Nephron progenitor cell (in vitro differentiated cells): ENCODE measurements around the gene ETV7.
A peak's percentile ranks its signal among the peaks of the same experiment; 100 is the strongest.

Source experiments
- DNase-seq: peaks from one replicate; pipeline ENCODE4 v3.0.0; 2021
- H3K27ac Mint-ChIP-seq: 2 replicates; pipeline ENCODE4 v1.8.0; 2021; ENCODE audit warnings: mild to moderate bottlenecking, moderate library complexity, mixed read lengths
- H3K27me3 Mint-ChIP-seq: 2 replicates; pipeline ENCODE4 v1.8.0; 2021; ENCODE audit warnings: mild to moderate bottlenecking, low read depth, mixed read lengths; ENCODE audit not compliant: poor library complexity
- H3K36me3 Mint-ChIP-seq: 2 replicates; pipeline ENCODE4 v1.8.0; 2021; ENCODE audit warnings: low read depth, mixed read lengths
- H3K4me1 Mint-ChIP-seq: 2 replicates; pipeline ENCODE4 v1.8.0; 2021; ENCODE audit warnings: mixed read lengths
- H3K4me3 Mint-ChIP-seq: 2 replicates; pipeline ENCODE4 v1.8.0; 2021; ENCODE audit warnings: mild to moderate bottlenecking, moderate library complexity, mixed read lengths
- H3K9me3 Mint-ChIP-seq: 2 replicates; pipeline ENCODE4 v1.8.0; 2021; ENCODE audit warnings: mild to moderate bottlenecking, moderate library complexity, mixed read lengths
- CTCF ChIP-seq: fragments of 200-600 bp; sonication (generic); IDR thresholded peaks from 2 replicates; pipeline ENCODE4 v1.5.0; 2021; ENCODE audit warnings: antibody characterized with exemption

ETV7 gene

GRCh38 chr6:36426622-36427021 is 39.2 kb upstream of the ETV7 start:
- no peaks in the 10 kb centered on the region for H3K36me3 Mint-ChIP-seq
- H3K9me3 Mint-ChIP-seq, result no peaks in the 10 kb centered on the region
- H3K27me3 Mint-ChIP-seq, result no peaks in the 10 kb centered on the region
- no peak for TF ChIP-seq CTCF
- no peak overlapping the region for H3K27ac Mint-ChIP-seq
- H3K4me3 Mint-ChIP-seq, result no peak overlapping the region
- H3K4me1 Mint-ChIP-seq, result peaks cover 21% of the 10 kb centered on the region
- no peak for DNase-seq

GRCh38 chr6:36423101-36423824 is 35.8 kb upstream of the ETV7 start:
- H3K36me3 Mint-ChIP-seq, result no peaks in the 10 kb centered on the region
- no peaks in the 10 kb centered on the region for H3K9me3 Mint-ChIP-seq
- peak; percentile 49 for TF ChIP-seq CTCF
- DNase-seq, result peak; percentile 98
- no peaks in the 10 kb centered on the region for H3K27me3 Mint-ChIP-seq
- peaks cover 25% of the 10 kb centered on the region for H3K4me1 Mint-ChIP-seq
- H3K4me3 Mint-ChIP-seq, result peak overlapping the region; percentile 86
- peak overlapping the region; percentile 92 for H3K27ac Mint-ChIP-seq

GRCh38 chr6:36422714-36423100 is 35.2 kb upstream of the ETV7 start:
- peaks cover 27% of the 10 kb centered on the region for H3K4me1 Mint-ChIP-seq
- H3K4me3 Mint-ChIP-seq, result peak overlapping the region; percentile 86
- no peaks in the 10 kb centered on the region for H3K9me3 Mint-ChIP-seq
- no peaks in the 10 kb centered on the region for H3K36me3 Mint-ChIP-seq
- peak overlapping the region; percentile 89 for H3K27ac Mint-ChIP-seq
- no peak for TF ChIP-seq CTCF
- H3K27me3 Mint-ChIP-seq, result no peaks in the 10 kb centered on the region
- DNase-seq, result no peak

GRCh38 chr6:36419310-36419709 is 31.8 kb upstream of the ETV7 start:
- Mint-ChIP-seq H3K36me3 (no peaks in the 10 kb centered on the region), H3K27ac (no peak overlapping the region), H3K4me1 (peaks cover 27% of the 10 kb centered on the region), H3K4me3 (no peak overlapping the region), H3K27me3 (peaks cover 3% of the 10 kb centered on the region), H3K9me3 (no peaks in the 10 kb centered on the region)
- TF ChIP-seq CTCF, result no peak
- DNase-seq, result no peak

GRCh38 chr6:36418558-36418957 is 31.1 kb upstream of the ETV7 start:
- Mint-ChIP-seq H3K27ac (no peak overlapping the region), H3K4me3 (no peak overlapping the region), H3K4me1 (peaks cover 22% of the 10 kb centered on the region), H3K9me3 (peaks cover 2% of the 10 kb centered on the region), H3K27me3 (peaks cover 3% of the 10 kb centered on the region), H3K36me3 (no peaks in the 10 kb centered on the region)
- no peak for TF ChIP-seq CTCF
- DNase-seq, result no peak

GRCh38 chr6:36414481-36414880 is 27.0 kb upstream of the ETV7 start:
- no peaks in the 10 kb centered on the region for H3K36me3 Mint-ChIP-seq
- peaks cover 20% of the 10 kb centered on the region for H3K9me3 Mint-ChIP-seq
- peaks cover 26% of the 10 kb centered on the region for H3K27me3 Mint-ChIP-seq
- H3K4me3 Mint-ChIP-seq, result no peak overlapping the region
- DNase-seq, result no peak
- no peak overlapping the region for H3K27ac Mint-ChIP-seq
- TF ChIP-seq CTCF, result no peak
- peaks cover 6% of the 10 kb centered on the region for H3K4me1 Mint-ChIP-seq
